K562 (cell line): ENCODE results near the gene CPEB1. TPM values are rescaled to one million over a fixed set of nuclear protein-coding genes. Genes with fewer than 3 reads are reported as not detected.
A peak's percentile ranks its signal among the peaks of the same experiment; 100 is the strongest.

ENCODE experiments used
- ATAC-seq: fragments of 200-7000 bp; cut with Tn5 transposase; 3 replicates; pipeline ENCODE4 v1.9.1; 2020; ENCODE audit warnings: moderate library complexity
- BruUV-seq: library from RNA; stranded (reverse); fragments of 400-500 nt; replicated peaks from 2 replicates; lab custom pipeline; 2021; lab: Mats Ljungman, UMichigan
- CTCF ChIA-PET: fragments of 300-600 bp; formaldehyde crosslinking; extraction: SDS; loops from one replicate; lab custom pipeline; 2021; ENCODE audit warnings: low intra/inter-chr PET ratio; lab: Yijun Ruan, JAX
- POLR2A ChIA-PET: fragments of 300-600, 350-650 bp; sonication (Branson Sonifier 250); formaldehyde crosslinking; extraction: SDS; loops from one replicate; lab custom pipeline; 2021; ENCODE audit warnings: antibody characterized with exemption, inconsistent platforms; lab: Yijun Ruan, JAX
- DNase-seq, 4 experiments: peaks; one replicate each; pipeline versions ENCODE4 v3.0.0 to v3.0.0-alpha.2; 2011 to 2018; ENCODE audit warnings: low spot score in 3 of 4, mixed read lengths in 3 of 4; ENCODE audit errors: extremely low read depth in 1 of 4
- FAIRE-seq: peaks from 2 replicates; lab custom pipeline; 2011; peaks lifted over from hg19 to GRCh38; lab: Jason Lieb, UNC
- H2AFZ ChIP-seq: 2 replicates; pipeline ENCODE4 v1.6.0; 2011; ENCODE audit warnings: low read depth, low read length, control low read depth, inconsistent platforms
- H3K27ac ChIP-seq: fragments of 200-600 bp; 3 replicates; pipeline ENCODE4 v1.8.0; 2011; ENCODE audit warnings: low read depth, mild to moderate bottlenecking, control low read depth, inconsistent platforms, low read length, moderate library complexity, mixed read lengths; ENCODE audit errors: extremely low read depth
- H3K27me3 ChIP-seq, 2 experiments: fragments of 300-600 bp in 1 of 2; 2 replicates in 1 of 2; 3 replicates in 1 of 2; pipeline versions ENCODE4 v1.6.0 to v1.8.0; 2011; ENCODE audit warnings: inconsistent platforms in 2 of 2, low read length in 2 of 2, mild to moderate bottlenecking in 1 of 2, mixed read lengths in 1 of 2, moderate library complexity in 1 of 2; ENCODE audit not compliant: control insufficient read depth in 2 of 2, insufficient read depth in 2 of 2
- H3K36me3 ChIP-seq: fragments of 300-600 bp; 3 replicates; pipeline ENCODE4 v1.8.0; 2011; ENCODE audit warnings: mild to moderate bottlenecking, low read length, inconsistent platforms; ENCODE audit not compliant: control insufficient read depth, insufficient read depth
- H3K4me1 ChIP-seq, 2 experiments: fragments of 200-600 bp in 1 of 2; replicated peaks in 1 of 2; 2 replicates in 1 of 2; 3 replicates in 1 of 2; pipeline versions ENCODE4 v1.5.1 to v1.8.0; 2011; ENCODE audit warnings: inconsistent platforms in 2 of 2, low read length in 2 of 2, mild to moderate bottlenecking in 1 of 2, mixed read lengths in 1 of 2, moderate library complexity in 1 of 2; ENCODE audit not compliant: control insufficient read depth in 2 of 2, insufficient read depth in 2 of 2
- H3K4me2 ChIP-seq: 2 replicates; pipeline ENCODE4 v1.6.1; 2011; ENCODE audit warnings: low read length, control low read depth, inconsistent platforms, mixed read lengths; ENCODE audit not compliant: insufficient read depth
- H3K4me3 ChIP-seq: fragments of 200-600 bp; sonication (generic), shearing (Covaris generic); 2 replicates; pipeline ENCODE4 v1.5.1; 2016; ENCODE audit warnings: control low read depth, inconsistent platforms
- H3K79me2 ChIP-seq: fragments of 200-600 bp; 3 replicates; pipeline ENCODE4 v1.8.0; 2011; ENCODE audit warnings: low read length, inconsistent platforms; ENCODE audit not compliant: control insufficient read depth, insufficient read depth
- H3K9ac ChIP-seq, 2 experiments: 2 replicates each; pipeline versions ENCODE4 v1.6.0 to v1.6.1; 2011; ENCODE audit warnings: low read depth in 2 of 2, low read length in 2 of 2, control low read depth in 1 of 2, inconsistent platforms in 1 of 2, mild to moderate bottlenecking in 1 of 2, mixed read lengths in 1 of 2; ENCODE audit not compliant: insufficient read depth in 1 of 2
- H3K9me1 ChIP-seq: one replicate; pipeline ENCODE4 v1.6.0; 2011; ENCODE audit warnings: inconsistent platforms, mild to moderate bottlenecking, low read length, moderate library complexity; ENCODE audit not compliant: control insufficient read depth, insufficient read depth
- H3K9me3 ChIP-seq: replicated peaks from 2 replicates; pipeline ENCODE4 v1.5.1; 2011; ENCODE audit warnings: low read depth, low read length, inconsistent platforms; ENCODE audit not compliant: control insufficient read depth, insufficient read depth
- H4K20me1 ChIP-seq: replicated peaks from 2 replicates; pipeline ENCODE4 v1.6.1; 2011; ENCODE audit warnings: low read length, inconsistent platforms, mixed read lengths; ENCODE audit not compliant: control insufficient read depth, insufficient read depth
- ARID3A ChIP-seq: IDR thresholded peaks from 2 replicates; pipeline ENCODE4 v1.6.1; 2012; ENCODE audit warnings: low read depth, low read length, improper control_type of control experiment, borderline replicate concordance
- ARID3B ChIP-seq: fragments of 250-450 bp; sonication (Bioruptor Pico); IDR thresholded peaks from 2 replicates; pipeline ENCODE4 v1.4.0; 2020; ENCODE audit warnings: borderline replicate concordance
- CGGBP1 ChIP-seq: fragments of 250-450 bp; sonication (Bioruptor Pico); IDR thresholded peaks from 2 replicates; pipeline ENCODE4 v1.9.0; 2021; ENCODE audit warnings: mild to moderate bottlenecking
- CXXC5 ChIP-seq: fragments of 250-450 bp; sonication (Bioruptor Pico); IDR thresholded peaks from 2 replicates; pipeline ENCODE4 v1.8.0; 2022; ENCODE audit warnings: inconsistent platforms, mild to moderate bottlenecking, moderate library complexity
- ELK1 ChIP-seq: sonication (generic); formaldehyde crosslinking; IDR thresholded peaks from 2 replicates; pipeline ENCODE4 v1.8.1; 2022; ENCODE audit warnings: missing genetic modification reagents
- NR4A1 ChIP-seq, 2 experiments: fragments of 250-450 bp in 1 of 2; fragments of 450-650 bp in 1 of 2; sonication (Bioruptor Pico) in 1 of 2; IDR thresholded peaks; 2 replicates each; pipeline versions ENCODE4 v1.4.0 to v1.6.1; 2016 to 2020; ENCODE audit warnings: mild to moderate bottlenecking in 2 of 2, missing compliant biosample characterization in 1 of 2, missing genetic modification characterization in 1 of 2, moderate library complexity in 1 of 2
- TCFL5 ChIP-seq: fragments of 250-450 bp; sonication (Bioruptor Pico); conservative IDR thresholded peaks from 2 replicates; pipeline ENCODE4 v1.6.1; 2021; ENCODE audit warnings: mild to moderate bottlenecking, moderate library complexity, matching md5 sums
- YY1 ChIP-seq, 3 experiments: IDR thresholded peaks; 2 replicates each; pipeline ENCODE4 v1.6.1; 2011; ENCODE audit warnings: low read length in 2 of 3, mild to moderate bottlenecking in 2 of 3, moderate library complexity in 2 of 3, borderline replicate concordance in 1 of 3, control low read depth in 1 of 3, low read depth in 1 of 3; ENCODE audit not compliant: insufficient read depth in 3 of 3, insufficient replicate concordance in 2 of 3, control insufficient read depth in 1 of 3, insufficient read length in 1 of 3; ENCODE audit errors: extremely low read depth in 1 of 3
- ZBTB7A ChIP-seq: IDR thresholded peaks from 2 replicates; pipeline ENCODE4 v1.6.1; 2011; ENCODE audit warnings: low read depth, mild to moderate bottlenecking, low read length, moderate library complexity, borderline replicate concordance; ENCODE audit not compliant: control insufficient read depth
- ZNF354B ChIP-seq: fragments of 250-450 bp; sonication (Bioruptor Pico); IDR thresholded peaks from 2 replicates; pipeline ENCODE4 v1.4.0; 2020
- ZNF707 ChIP-seq: fragments of 250-450 bp; sonication (Bioruptor Pico); conservative IDR thresholded peaks from 2 replicates; pipeline ENCODE4 v1.8.0; 2022; ENCODE audit warnings: inconsistent platforms, mild to moderate bottlenecking, moderate library complexity
- WGBS: fragments of 100-300 bp; shearing (Covaris generic); methylation state at CpG from one replicate; pipeline ENCODE4 v1.1.6; 2016; ENCODE audit warnings: low coverage, mixed read lengths; ENCODE audit not compliant: insufficient coverage; ENCODE audit errors: missing lambda C conversion rate; 5-methylcytosine and 5-hydroxymethylcytosine counted together
- in situ Hi-C: fragments of 300-500 bp; cut with MboI; formaldehyde crosslinking; loops from 4 replicates; pipeline ENCODE4 v1.15.0; 2018; ENCODE audit warnings: inconsistent platforms, mixed read lengths
- intact Hi-C: fragments of 100-400 bp; cut with micrococcal nuclease; formaldehyde crosslinking; loops from 2 replicates; pipeline ENCODE4 v1.14.2; 2022
- polyA plus RNA-seq, 8 experiments: library from polyadenylated mRNA; depleted of rRNA in 4 of 8; stranded (reverse) in 5 of 8; unstranded in 3 of 8; fragments of >200 nt; fragmentation: Nextera tagmentation in 2 of 8; fragmentation: Illumina TruSeq in 1 of 8; extraction: Ambion mirVana in 2 of 8; extraction: Trizol in 1 of 8; gene quantifications; 2 replicates each; pipeline versions ENCODE4 v1.2.1 to v1.2.3, GENCODE V29; 2011 to 2014; ENCODE audit warnings: inconsistent platforms in 1 of 8, missing spikeins in 1 of 8
- total RNA-seq, 7 experiments: library from RNA; depleted of rRNA in 6 of 7; stranded (reverse); fragments of >200 nt in 6 of 7; fragmentation: Illumina TruSeq in 2 of 7; extraction: Trizol in 2 of 7; gene quantifications; 2 replicates each; pipeline versions ENCODE4 v1.2.1 to v1.2.3, GENCODE V29; 2011 to 2021; ENCODE audit warnings: low replicate concordance in 1 of 7

Gene CPEB1
- total and polyA plus RNA-seq, 9 of the 15 experiments (the other 6 are each of a cell fraction or from before 2014, with no cell fraction given): 2.2 to 13.4 (median 9.7) TPM

- no peak for TF ChIP-seq ARID3B (CRISPR knock-in tag)
- no peak for TF ChIP-seq ZNF707
- TF ChIP-seq YY1 (IDR thresholded peaks at IDR 0.05; ENCODE audit: borderline replicate concordance in 1 of 3, control insufficient read depth in 1 of 3, extremely low read depth in 1 of 3, insufficient read depth in 3 of 3, insufficient read length in 1 of 3, insufficient replicate concordance in 2 of 3, low read depth in 1 of 3, low read length in 2 of 3): no peak
Measured at GRCh38 chr15:82647835-82648256, 683 bp upstream of the CPEB1 start (continued).

- in situ Hi-C loops (no loop called here), intact Hi-C loops (loop anchor here (2.0 to 10.0 kb wide), 2 partner anchors 106 to 158 kb away; partner anchors contain the start of genes FSD2, RPS17 and WHAMM)
- Histone ChIP-seq H3K9me1 (no peaks in the 10 kb centered on the region), H3K79me2 (peaks cover 57% of the 10 kb centered on the region), H3K9ac (peak overlapping the region; percentile 74 to 91), H3K4me3 (peak overlapping the region; percentile 44), H4K20me1 (no peaks in the 10 kb centered on the region), H3K27me3 (no peaks in the 10 kb centered on the region), H2AFZ (peak overlapping the region; percentile 84), H3K36me3 (no peaks in the 10 kb centered on the region), H3K27ac (peak overlapping the region; percentile 90), H3K4me2 (peak overlapping the region; percentile 83), H3K9me3 (no peaks in the 10 kb centered on the region), H3K4me1 (peaks cover 45 to 60% of the 10 kb centered on the region in 2 experiments)
- DNase-seq (peak; percentile 57 to 79 (median 70)), ATAC-seq (peak; percentile 70), FAIRE-seq (no peak)
- BruUV-seq: TSS peak; percentile 37
- ChIA-PET CTCF (no interaction called here), POLR2A (interaction anchor here (0.6 to 2.8 kb wide), 10 partner anchors 8 to 158 kb away, joined by 3 to 12 read pairs (median 3); partner anchors contain the start of gene RPS17)
- WGBS: 4% methylated on average over 49 of the region's 56 CpGs
- TF ChIP-seq ZBTB7A: 0 out of 2 replicates have a peak, but pooled peaks have one; percentile 34
- no peak for TF ChIP-seq ELK1 (CRISPR knock-in tag)
- no peak for TF ChIP-seq TCFL5 (CRISPR knock-in tag)
- peak; percentile 67 for TF ChIP-seq CXXC5 (CRISPR knock-in tag)
- no peak for TF ChIP-seq NR4A1 (CRISPR knock-in tag; IDR thresholded peaks at IDR 0.05)
- 0 out of 2 replicates have a peak, but pooled peaks have one; percentile 11 for TF ChIP-seq NR4A1 (tag; IDR thresholded peaks at IDR 0.05)
- no peak for TF ChIP-seq ARID3A
- no peak for TF ChIP-seq CGGBP1 (CRISPR knock-in tag)
- TF ChIP-seq ZNF354B (CRISPR knock-in tag): no peak
Measured at GRCh38 chr15:82646250-82647044, 716 bp downstream of the CPEB1 start.
